ENCODE results near the gene ZBTB20.

GRCh38 chr3:114880078-114880477 is 267.0 kb downstream of the ZBTB20 start:
- TF ChIP-seq POLR2A (IDR thresholded peaks at IDR 0.05) (no peak), EP300 (IDR thresholded peaks at IDR 0.05) (no peak)
- TF ChIP-seq, protein P1, sequence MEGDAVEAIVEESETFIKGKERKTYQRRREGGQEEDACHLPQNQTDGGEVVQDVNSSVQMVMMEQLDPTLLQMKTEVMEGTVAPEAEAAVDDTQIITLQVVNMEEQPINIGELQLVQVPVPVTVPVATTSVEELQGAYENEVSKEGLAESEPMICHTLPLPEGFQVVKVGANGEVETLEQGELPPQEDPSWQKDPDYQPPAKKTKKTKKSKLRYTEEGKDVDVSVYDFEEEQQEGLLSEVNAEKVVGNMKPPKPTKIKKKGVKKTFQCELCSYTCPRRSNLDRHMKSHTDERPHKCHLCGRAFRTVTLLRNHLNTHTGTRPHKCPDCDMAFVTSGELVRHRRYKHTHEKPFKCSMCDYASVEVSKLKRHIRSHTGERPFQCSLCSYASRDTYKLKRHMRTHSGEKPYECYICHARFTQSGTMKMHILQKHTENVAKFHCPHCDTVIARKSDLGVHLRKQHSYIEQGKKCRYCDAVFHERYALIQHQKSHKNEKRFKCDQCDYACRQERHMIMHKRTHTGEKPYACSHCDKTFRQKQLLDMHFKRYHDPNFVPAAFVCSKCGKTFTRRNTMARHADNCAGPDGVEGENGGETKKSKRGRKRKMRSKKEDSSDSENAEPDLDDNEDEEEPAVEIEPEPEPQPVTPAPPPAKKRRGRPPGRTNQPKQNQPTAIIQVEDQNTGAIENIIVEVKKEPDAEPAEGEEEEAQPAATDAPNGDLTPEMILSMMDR (IDR thresholded peaks at IDR 0.05): no peak
